K562 (cell line): ENCODE data around the gene XRN1.

Experiments
- CBX5 ChIP-seq: IDR thresholded peaks from 2 replicates; pipeline ENCODE4 v1.6.1; 2014; ENCODE audit warnings: low read depth, borderline replicate concordance
- MXI1 ChIP-seq: IDR thresholded peaks from 2 replicates; pipeline ENCODE4 v1.6.1; 2011; ENCODE audit warnings: low read depth, mild to moderate bottlenecking, improper control_type of control experiment, low read length
- STAT5A ChIP-seq: IDR thresholded peaks from 2 replicates; pipeline ENCODE4 v1.6.1; 2012; ENCODE audit warnings: low read length, inconsistent platforms, borderline replicate concordance

GRCh38 chr3:142270407-142270806 is 177.4 kb downstream of the XRN1 start:
- TF ChIP-seq STAT5A (no peak), CBX5 (no peak), MXI1 (no peak)
